ENCODE data around the gene IGLL1. TPM values are rescaled to one million over a fixed set of nuclear protein-coding genes. Genes with fewer than 3 reads are reported as not detected.
A peak's percentile ranks its signal among the peaks of the same experiment; 100 is the strongest.
"Not testable (repeated sequence)": the region's sequence is repeated elsewhere in the genome, so short reads cannot be mapped to it uniquely, and the experiment has no call there.

Gene IGLL1
- 1 to 10 TPM in 1 of 12 donors, under 1 TPM in 8, not detected in 3; 0.29 to 7.2 (median 0.49) TPM for polyA plus RNA-seq (ENCODE audit: insufficient read length in 12 of 12)
- long read RNA-seq, donor 1, partial matches to known transcripts = 0 of 2 reads
- long read RNA-seq, donor 1, other reads (novel, unspliced or antisense) = 0 of 2 reads
- long read RNA-seq, donor 2, partial matches to known transcripts = 0 of 1 reads
- long read RNA-seq, donor 2, other reads (novel, unspliced or antisense) = 0 of 1 reads
- long read RNA-seq, donor 3 = 0 reads
- long read RNA-seq, donor 4 = 0 reads
- long read RNA-seq, donor 5 = 0 reads
- long read RNA-seq, donor 6 = 0 reads
- long read RNA-seq, donor 7, partial matches to known transcripts = 0 of 1 reads
- long read RNA-seq, donor 7, other reads (novel, unspliced or antisense) = 0 of 1 reads
- long read RNA-seq, donor 8, partial matches to known transcripts = 0 of 1 reads
- long read RNA-seq, donor 8, other reads (novel, unspliced or antisense) = 0 of 1 reads
- long read RNA-seq, donor 9 = 0 reads
- long read RNA-seq, donor 10 = 0 reads
- long read RNA-seq, donor 11, partial matches to known transcripts = 0 of 1 reads
- long read RNA-seq, donor 11, other reads (novel, unspliced or antisense) = 0 of 1 reads

- DNase-seq = no peak
Measured at GRCh38 chr22:23579870-23580575, at the start of gene IGLL1. TSS of gene IGLL1 (minus strand) at chr22:23580290. CDS start at chr22:23580190, 100 bp downstream.

DNA sequence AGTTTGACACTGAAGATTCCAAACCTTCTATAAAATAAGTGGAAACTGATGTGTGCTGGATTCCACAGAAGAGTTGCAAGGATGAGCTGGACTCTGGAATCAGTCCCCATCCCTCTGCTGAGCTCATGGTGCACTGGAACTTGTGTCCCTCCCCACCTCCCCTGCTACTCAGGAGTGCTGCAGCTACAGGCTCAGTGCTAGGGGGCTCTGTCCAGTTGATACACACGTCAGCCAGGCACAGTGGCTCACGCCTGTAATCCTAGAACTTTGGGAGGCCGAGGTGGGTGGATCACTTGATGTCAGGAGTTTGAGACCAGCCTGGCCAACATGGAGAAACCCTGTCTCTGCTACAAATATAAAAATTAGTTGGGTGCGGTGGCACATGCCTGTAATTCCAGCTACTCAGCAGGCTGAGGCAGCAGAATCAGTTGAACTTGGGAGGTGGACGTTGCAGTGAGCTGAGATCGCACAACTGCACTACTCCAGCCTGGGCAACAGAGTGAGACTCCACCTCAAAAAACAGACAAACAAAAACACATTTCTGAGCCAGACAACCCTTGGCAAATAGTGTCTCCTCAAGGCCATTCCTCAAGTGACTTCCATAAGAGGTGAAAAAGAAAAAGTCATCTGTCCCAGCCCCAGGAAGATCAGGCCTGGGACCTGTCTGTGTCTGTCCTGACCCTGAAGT is 48.1 kb upstream of the IGLL1 start:
- not testable (repeated sequence) for DNase-seq

DNA sequence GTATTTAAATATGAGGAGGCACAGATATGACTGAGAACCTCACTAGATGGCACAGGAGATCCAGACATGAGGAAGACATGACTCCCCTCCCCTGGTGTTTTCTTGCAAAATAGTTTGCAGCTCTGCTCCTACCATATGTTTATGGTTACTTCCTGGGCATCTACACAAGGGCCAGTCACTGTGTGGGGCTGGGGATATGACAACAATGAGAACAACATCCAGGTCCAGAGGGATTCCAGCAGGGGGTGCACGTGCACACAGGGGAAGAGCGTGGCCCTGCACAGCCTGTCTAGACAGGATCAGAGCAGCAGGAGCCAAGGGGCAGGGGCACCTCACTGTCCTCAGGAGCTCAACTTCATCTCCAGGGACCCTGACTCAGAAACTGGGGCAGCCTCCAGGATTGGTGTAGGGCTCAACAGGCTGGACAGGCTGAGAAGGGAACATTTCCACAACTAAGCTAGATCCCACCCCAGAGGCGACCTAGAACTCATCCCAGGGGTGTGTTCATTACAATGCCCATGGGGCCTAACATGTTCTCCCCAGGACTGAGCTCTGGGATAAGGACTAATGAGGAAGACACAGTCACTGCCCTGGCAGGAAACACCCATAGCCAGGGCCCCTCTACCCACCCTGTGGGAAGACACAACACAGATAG is 47.4 kb upstream of the IGLL1 start:
- DNase-seq = not testable (repeated sequence)

DNA sequence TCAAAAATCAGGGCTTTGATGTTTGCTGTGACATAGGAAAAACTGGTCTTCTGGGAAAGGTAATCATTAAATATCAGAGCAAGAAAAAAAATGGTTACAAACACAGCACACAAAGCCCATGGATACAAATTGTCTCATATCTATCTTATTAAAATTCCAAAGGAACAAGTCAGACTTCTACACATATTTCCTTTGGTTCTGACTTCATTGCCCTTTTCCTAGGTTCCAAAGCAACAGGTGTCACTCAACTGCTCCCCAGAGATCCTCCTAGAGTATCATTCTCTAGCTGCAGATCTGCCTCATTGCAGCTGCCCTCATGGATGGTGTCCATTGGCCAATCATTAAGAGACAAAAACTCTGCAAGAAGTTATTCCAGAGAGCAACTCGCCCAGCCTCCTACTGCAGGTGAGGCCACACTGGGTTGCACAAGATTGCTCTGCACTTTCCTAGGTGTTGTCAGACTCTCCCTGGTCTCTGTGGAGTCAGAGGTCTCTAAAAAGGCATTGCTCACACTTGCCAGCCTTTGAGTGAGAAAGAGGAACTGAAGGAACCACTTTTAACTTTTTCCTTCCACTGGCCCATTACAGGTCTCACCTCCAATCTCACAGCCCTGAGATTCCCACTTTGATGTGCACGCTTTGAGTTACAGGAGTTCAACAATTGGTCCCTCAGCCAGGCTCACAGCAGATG is 46.3 kb upstream of the IGLL1 start:
- no peak for DNase-seq

GRCh38 chr22:23622634-23623033 is 42.5 kb upstream of the IGLL1 start:
- no peak for DNase-seq

- not testable (repeated sequence) for DNase-seq
Measured at GRCh38 chr22:23621916-23622315, 41.8 kb upstream of the IGLL1 start.

- no peak for DNase-seq
Measured at GRCh38 chr22:23621082-23621780, 41.1 kb upstream of the IGLL1 start.

DNA sequence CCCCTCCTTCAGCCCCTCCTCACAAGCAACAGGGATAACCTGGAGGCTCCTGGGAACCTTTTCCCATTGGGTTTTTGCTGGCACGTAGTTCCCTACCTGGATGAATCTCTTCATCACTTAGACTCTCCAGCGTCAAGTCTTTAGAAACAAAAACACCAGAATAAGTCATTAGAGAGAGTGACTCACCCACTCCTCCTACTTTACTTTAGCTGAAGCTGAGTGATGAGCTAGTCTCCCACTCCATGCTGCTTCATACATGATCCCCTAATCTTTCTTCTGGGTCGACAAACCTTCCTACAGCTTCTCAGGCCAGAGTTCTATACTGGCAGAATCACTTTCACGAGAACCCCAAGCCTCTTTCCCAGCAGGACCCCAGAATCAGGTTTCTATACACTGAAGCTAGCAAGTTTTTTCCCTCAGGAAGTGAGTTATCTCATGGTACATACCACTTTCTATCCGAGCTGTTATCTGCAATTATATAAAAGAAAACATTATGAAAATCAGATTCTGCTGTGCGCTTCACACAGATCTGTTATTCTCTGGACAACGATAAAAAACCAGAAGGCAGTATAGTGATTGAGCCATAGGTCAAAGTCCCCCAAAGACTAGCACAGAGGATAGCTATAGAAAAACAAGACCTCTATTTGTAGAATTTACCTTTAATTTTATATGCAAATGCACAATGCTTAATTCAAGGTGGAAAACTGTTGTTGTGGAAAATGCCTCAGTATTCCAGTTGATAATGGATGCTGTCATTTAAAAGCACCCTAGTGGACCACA is 33.3 kb upstream of the IGLL1 start:
- no peak for DNase-seq

- DNase-seq = no peak
Measured at GRCh38 chr22:23609983-23610781, 30.1 kb upstream of the IGLL1 start.

GRCh38 chr22:23608583-23608982 is 28.5 kb upstream of the IGLL1 start:
- peak; percentile 17 for DNase-seq

DNA sequence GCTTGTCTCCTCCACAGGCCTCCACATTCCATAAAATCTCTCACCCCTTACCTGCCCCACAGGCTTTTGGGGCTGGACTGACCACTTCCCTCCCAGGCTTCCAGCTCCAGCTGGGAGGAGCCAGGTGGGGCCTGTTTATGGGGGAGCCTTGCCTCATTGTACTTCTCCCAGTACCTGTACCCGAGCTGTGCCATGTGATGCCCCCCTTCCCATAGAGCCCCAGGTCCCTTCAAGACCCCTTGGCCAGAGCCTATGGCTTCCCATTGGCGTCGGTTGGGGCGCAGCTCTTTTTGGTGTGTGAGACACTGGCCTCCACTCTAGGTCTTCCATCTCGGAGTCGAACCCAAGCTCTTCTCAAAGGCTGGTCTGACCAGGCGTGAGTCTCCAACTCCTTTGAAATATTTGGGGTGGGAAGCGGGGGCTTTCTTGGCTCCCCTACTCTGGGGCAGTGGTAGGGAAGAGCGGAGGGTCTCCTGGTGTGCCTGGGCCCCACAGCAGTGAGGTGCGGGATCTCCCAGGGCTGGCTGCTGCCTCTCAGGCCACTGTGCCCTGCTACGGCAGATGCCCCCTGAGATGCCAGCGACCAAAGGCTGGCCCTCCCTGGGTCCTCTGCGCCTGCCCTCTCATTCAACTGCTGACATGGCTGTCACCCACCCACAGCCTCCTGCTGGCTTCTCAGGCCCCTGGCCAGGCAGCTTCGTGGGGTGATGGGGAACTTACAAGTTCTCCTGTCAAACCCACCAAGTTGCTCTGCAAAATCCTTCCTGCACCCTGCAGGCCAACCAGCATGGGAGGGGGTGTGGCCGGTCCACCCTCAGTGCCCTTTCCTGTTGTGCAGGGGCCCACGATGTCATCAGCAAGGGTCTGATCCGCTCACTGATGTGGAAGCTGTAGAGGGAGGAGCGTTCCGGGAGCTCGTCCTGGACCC is 26.4 kb upstream of the IGLL1 start:
- no peak for DNase-seq

- no peak for DNase-seq
Measured at GRCh38 chr22:23604939-23605712, 25.0 kb upstream of the IGLL1 start.

GRCh38 chr22:23603266-23603665 is 23.2 kb upstream of the IGLL1 start:
- DNase-seq = no peak

DNA sequence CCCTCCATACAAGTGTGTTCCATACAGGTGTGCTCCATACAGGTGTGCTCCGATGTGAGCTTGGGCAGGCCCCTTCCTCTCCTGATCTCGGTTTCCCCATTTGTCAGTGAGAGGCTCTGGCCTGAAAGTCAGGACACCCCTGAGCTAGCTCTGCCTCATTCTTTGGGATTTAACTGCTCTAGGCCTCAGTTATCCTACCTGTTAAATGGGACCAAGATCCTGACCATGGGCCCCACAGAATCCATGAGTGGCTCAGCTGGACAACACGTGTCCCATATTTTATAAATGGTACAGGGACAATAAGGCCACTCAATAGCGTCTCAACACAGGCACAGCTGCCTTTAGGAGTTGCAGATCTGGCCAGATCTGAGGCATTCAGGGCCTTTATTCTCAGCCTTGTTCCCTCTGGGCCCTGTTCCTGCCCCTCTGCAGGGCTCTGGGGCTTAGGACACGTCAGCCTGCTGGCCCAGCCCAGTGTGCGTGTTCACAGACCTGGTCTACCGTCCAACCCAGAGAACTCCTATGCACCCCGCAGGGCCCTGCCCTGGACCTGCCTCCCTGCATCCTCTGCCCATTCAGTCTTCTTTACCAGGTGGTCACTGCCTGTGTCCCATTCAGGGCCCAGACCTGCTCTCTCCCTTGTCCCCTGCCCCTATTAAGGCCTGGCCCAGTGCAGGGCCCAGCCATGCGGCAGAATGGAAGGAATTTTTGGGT is 18.9 kb upstream of the IGLL1 start:
- no peak for DNase-seq

DNA sequence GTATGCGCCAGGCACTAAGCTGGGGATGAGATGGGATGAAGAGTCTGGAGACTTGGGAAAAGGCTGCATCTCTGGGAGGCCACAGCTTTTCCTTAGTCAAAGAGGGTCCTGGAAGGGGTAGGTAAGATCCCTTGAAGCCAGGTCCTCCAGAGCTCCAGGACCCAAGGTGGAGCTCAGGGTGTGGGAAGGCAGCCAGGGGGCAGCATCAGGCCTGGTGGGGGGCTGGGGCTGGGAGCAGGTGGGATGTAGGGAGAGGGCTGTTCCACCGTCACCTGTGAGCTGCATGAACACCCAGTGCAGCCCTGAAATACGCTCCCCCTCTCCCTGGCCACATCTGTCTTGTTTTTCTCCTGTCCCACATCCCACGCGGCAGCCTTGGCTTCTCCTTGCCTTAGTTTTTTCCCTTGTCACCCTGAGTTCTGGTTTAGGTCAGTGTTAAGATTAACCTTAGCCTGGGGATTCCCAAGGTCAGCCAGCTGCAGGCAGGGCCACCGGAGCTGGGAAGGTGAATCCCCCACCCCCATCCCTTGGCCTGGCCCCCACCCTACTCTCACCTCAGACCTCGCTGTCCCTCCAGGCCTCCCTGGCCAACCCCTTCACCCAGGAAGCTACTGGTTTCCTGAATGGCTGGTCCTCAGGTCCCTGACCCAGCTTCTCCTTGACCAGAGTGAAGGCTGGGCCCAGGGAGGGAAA is 17.6 kb upstream of the IGLL1 start:
- DNase-seq = not testable (repeated sequence)

All from muscle of arm (tissue), 14 donors.